Astrocyte of the hippocampus (primary cell): ENCODE measurements around the gene PADI2.
A peak's percentile ranks its signal among the peaks of the same experiment; 100 is the strongest.

Experiments used
- DNase-seq: peaks from one replicate; pipeline ENCODE4 v3.0.0; 2011; ENCODE audit warnings: low read depth, low spot score

PADI2 gene

GRCh38 chr1:17116643-17117042 lies 2.6 kb downstream of the PADI2 start:
- DNase-seq, result no peak

- no peak for DNase-seq
Observed at GRCh38 chr1:17113963-17114362, 5.3 kb downstream of the PADI2 start.

- no peak for DNase-seq
Observed at GRCh38 chr1:17112496-17113236, 6.6 kb downstream of the PADI2 start.

GRCh38 chr1:17112076-17112475 lies 7.2 kb downstream of the PADI2 start:
- DNase-seq, result no peak

- DNase-seq, result no peak
Observed at GRCh38 chr1:17110555-17110926, 8.7 kb downstream of the PADI2 start.

GRCh38 chr1:17109892-17110554 lies 9.2 kb downstream of the PADI2 start:
- DNase-seq, result no peak

GRCh38 chr1:17108786-17109185 lies 10.5 kb downstream of the PADI2 start:
- DNase-seq, result peak; percentile 56

- DNase-seq, result no peak
Observed at GRCh38 chr1:17108360-17108759, 10.9 kb downstream of the PADI2 start.

- no peak for DNase-seq
Observed at GRCh38 chr1:17104782-17105181, 14.5 kb downstream of the PADI2 start.

- no peak for DNase-seq
Observed at GRCh38 chr1:17102232-17102631, 17.0 kb downstream of the PADI2 start.

GRCh38 chr1:17101261-17101660 lies 18.0 kb downstream of the PADI2 start:
- DNase-seq, result no peak

GRCh38 chr1:17099616-17100340 lies 19.5 kb downstream of the PADI2 start:
- no peak for DNase-seq

GRCh38 chr1:17098446-17099317 lies 20.6 kb downstream of the PADI2 start:
- no peak for DNase-seq

GRCh38 chr1:17097787-17098186 lies 21.5 kb downstream of the PADI2 start:
- no peak for DNase-seq

GRCh38 chr1:17097147-17097546 lies 22.1 kb downstream of the PADI2 start:
- no peak for DNase-seq

GRCh38 chr1:17096584-17096983 lies 22.7 kb downstream of the PADI2 start:
- DNase-seq, result no peak

GRCh38 chr1:17095141-17095540 lies 24.1 kb downstream of the PADI2 start:
- no peak for DNase-seq

- no peak for DNase-seq
Observed at GRCh38 chr1:17094664-17095063, 24.6 kb downstream of the PADI2 start.

GRCh38 chr1:17093822-17094393 lies 25.3 kb downstream of the PADI2 start:
- no peak for DNase-seq

- DNase-seq, result no peak
Observed at GRCh38 chr1:17091252-17091651, 28.0 kb downstream of the PADI2 start.

- no peak for DNase-seq
Observed at GRCh38 chr1:17089506-17089905, 29.7 kb downstream of the PADI2 start.
